HG03575 (cell line): ENCODE measurements around the gene HTATIP2.
"Not testable (repeated sequence)": the region's sequence is repeated elsewhere in the genome, so short reads cannot be mapped to it uniquely, and the experiment has no call there.

Source experiments
- ATAC-seq: cut with Tn5 transposase; IDR thresholded peaks from one replicate; pipeline ENCODE4 v1.9.1; 2021; ENCODE audit not compliant: unreplicated experiment, insufficient number of reproducible peaks, low FRiP score; ENCODE audit errors: extremely low read depth

The HTATIP2 gene

DNA sequence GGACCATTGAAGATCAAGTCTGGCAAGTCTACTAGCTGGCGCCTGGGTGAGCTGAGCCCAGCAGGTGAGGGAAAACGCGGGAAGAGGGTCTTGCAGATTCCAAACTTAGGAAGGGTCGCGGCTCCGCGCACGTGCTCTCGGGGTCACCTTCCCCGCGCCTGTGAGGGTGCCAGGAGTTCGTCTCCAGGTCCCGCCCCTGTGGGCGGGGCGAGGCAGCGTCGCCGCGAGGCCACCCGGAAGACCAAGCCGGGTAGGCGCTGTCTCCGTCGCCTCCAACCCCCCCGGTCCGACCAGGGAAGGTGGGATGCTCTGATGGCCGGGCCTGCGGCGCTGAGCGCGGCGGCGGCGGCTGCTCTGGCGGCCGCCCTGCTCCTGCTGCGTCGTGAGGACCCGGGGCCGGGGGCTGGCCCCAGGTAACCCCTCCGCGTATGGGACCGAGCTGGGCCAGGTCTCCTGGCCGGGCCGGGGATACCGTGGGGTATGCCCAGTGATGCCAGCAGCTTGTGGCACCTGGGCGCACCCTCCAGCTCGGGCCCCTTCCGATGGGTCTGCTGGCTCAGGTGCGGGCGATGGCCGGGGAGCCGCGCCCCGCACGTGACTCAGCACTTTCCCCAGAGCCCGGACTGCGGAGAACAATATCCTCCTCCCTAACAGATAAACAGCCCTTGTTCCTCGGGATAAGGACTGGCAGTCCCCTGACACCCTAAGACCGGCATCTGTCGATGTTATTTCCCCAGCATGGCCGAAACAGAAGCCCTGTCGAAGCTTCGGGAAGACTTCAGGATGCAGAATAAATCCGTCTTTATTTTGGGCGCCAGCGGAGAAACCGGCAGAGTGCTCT is at the start of gene HTATIP2:
TSS of gene HTATIP2 (plus strand) at position 215 of the 841 bp plus-strand sequence. CDS start at position 739, 524 bp downstream.
- ATAC-seq = no peak

DNA sequence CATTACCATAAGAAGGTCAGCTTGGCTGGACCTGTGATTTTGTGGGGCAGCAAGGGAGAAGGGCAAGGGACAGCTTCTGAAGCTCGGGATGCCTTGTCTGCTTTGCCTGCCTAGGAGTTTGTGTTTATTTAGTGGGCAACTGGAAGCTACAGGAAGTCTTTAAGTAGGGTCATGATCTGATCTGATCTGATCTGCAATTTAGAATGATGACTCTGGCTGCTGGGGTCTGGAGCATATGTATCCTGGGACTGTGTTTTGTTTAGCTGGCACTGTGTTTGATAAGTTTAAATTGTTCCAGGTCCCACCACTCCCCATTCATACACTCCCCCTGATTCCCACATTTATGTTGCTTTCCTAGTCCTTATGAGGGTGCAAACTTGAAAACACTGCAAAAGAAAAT is 47.7 kb upstream of the HTATIP2 start:
- ATAC-seq = no peak

DNA sequence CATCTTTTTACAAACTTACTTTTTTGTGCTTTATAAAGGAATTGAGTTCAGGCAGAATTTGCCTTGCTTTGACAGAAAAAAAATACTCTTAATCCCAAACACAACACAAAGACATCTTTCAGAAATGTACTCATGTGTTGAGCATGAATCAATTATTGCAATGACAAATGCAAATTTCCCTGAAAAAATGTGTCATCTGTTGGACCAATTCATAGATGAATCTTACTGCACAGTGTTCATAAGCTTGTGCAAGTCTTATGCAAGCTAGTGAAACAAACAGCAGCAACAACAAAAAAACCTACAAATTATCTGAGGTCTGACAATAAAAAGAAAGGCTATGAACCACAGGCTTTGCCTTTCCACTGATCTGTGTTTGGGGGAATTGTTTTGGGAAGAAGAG is 42.3 kb upstream of the HTATIP2 start:
- no peak for ATAC-seq

DNA sequence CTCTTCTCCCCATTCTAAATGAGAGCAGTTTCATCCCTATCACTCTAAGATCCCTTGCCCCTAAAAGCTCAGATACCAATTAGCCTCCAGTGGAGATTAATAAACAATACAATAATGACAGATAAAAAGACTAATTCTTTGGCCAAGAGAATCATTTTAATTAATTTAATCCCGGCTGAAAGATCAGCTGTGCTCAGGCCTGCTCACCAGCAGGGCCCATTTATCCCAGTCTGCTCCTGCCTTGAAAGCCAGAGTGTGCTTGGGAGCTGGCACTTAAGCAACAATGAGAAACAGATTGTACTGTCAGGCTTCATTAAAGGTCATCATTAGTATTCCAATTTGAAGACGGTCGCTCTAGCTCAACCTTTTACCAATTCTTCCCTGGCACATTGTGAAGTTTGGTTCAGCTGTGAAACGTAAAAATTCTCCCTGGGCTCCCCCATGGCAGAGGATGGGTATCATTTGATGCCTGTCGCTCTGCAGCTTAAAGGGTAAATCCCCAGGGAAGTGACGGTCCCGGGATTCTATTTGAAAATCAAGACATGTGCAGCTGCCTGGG is 36.1 kb upstream of the HTATIP2 start:
- ATAC-seq = no peak

DNA sequence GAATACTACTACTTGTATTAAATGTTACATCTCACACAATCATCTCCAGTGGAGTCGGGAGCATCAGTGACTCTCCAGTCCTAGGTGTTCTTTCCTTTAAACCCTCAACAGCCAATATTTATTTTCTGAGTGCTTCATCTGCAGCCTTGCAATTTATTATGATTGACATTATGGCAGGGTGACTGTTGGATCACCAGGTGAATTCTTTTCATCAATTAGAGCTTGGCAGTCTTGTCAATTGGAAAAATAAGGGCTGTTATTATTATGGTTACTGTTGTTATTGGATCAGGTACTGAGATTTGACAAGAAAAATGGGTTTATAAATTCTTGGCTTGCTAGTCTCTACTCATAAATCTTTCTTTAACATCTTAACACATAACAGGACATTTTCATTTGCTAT is 27.5 kb upstream of the HTATIP2 start:
- ATAC-seq = no peak

DNA sequence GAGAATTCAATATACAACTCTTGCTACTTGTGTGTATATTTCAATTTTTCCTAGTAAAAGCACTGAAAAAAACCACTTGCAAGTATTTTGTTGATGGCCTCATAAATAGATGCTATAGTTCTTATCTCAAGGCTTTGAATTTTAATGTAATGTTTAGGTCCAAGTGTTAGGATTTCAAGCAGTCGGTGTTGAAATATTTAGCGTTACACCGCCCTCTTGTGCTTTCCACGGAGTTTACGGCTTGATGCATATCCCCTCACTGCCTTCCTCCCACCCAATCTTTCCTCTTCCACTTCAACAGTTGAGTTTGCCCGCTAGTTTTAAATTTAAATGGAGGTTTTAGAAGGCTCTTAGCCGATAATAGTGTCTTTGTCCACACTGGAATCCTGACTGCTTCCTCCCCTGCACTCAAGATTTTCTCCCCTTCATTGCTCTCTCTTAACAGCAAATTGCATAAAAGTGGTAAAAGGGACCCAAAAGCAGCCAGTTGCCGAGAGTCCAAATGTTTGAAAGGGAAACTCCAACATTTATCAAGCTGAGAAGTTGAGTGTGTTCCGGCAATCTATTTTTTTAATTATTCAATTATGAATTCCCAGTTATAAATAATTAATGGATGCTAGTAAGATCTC is 25.9 kb upstream of the HTATIP2 start:
- no peak for ATAC-seq

DNA sequence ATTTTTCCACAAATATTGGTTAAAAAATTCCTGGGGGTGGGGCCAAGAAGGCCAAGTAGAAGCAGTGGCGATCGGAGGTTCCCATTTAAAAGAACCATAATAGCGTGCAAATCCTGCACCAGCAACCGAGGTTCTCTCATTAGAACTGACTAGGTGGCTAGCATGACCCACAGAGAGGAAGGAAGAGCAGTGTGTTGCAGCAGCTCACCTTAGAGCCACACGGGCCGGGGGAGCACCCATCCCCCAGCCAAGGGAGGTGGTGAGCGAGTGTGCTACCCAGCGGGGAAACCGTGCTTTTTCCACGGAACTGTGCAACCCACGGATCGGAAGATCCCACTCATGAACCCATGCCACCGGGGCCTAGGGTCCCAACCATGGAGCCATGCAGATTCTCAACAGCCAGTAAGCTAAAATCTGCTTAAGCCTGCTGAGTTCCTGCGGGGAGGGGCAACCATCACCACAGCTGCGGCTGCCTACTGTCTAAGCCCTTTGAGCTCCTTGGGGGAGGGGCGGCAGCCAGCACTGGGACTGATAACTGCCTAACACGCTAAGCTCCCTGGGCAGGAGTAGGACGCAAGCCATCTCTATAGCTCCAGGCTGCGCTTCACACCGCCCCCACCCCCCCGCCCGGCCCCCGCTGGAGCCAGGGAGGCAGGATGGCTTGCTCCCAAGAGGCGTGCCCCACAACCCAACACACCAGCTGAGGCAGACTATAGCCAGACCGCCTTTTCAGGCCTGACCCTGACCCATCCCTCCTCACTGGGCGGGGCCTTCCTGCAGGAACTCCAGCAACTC is 21.0 kb upstream of the HTATIP2 start:
- ATAC-seq = no peak

DNA sequence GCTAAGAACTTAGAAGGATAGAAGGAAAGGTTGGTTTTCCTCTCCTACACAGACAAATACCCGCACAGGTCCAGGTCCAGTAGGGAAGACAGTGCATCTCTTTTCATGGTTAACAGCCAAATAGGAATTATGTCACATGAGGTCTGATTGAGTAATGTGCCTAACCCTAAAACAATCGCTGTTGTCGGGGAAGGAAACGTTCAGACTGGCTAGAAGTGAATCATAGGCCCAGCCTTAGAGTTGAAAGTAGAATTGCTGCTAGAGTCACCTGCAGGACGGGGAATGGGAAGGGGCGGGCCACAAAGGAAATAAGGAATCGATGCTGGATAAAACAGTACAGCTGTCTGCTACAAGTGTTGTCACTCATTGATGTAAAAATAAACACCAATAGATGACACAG is 12.4 kb upstream of the HTATIP2 start:
- ATAC-seq = no peak

DNA sequence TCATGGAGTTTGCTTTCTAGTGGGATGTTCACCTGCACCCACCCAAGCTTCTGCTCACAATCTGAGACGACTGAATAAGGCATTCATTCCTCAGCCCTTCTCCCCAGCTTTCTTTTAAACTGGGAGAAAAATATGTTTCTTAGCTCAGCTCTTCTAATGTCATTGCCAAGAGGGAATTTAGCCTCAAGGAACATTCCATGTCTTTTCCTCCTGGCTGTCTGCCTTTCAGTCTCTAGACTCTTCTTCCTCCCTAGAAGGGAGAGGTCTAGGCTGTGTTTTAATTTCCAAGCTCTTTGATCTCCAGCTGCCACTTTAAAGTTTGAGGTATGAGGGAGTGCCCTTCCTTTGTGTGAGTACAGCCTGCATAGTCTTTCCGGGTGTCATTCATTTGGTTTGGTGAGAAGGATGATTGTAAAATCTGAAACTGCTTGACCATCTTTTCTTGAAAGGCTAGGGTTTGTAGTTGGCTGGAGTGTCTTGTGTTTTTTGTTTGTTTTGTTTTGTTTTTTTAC is 11.7 kb upstream of the HTATIP2 start:
- ATAC-seq = no peak

DNA sequence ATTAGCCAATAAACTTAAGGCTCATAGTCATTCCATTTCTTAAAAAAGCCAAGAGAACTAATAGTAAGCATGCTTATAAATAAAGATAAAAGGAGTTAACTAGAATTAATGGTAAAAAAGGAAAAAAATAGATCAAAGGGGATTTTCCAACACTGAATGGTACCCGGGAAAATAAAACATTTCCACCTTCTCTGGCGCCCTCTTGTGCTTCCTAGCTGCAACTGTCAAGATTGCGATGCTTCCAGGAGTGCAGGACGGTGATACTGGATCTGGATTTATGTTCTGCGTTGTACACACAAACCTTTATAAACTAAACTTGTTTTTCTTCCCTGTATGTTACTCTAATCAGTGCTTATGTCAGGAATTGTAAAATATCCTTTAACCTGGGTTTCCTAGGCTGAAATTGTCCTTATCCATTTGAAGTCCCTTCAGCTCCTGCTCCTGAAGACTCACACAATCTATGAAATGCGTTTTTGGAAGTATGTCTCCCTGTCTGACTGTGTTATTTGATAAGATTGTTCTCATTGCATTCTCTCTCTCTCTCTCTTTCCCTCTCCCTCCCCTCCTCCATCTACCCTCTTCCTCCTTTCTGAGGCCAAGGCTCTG is 9.6 kb upstream of the HTATIP2 start:
- no peak for ATAC-seq

DNA sequence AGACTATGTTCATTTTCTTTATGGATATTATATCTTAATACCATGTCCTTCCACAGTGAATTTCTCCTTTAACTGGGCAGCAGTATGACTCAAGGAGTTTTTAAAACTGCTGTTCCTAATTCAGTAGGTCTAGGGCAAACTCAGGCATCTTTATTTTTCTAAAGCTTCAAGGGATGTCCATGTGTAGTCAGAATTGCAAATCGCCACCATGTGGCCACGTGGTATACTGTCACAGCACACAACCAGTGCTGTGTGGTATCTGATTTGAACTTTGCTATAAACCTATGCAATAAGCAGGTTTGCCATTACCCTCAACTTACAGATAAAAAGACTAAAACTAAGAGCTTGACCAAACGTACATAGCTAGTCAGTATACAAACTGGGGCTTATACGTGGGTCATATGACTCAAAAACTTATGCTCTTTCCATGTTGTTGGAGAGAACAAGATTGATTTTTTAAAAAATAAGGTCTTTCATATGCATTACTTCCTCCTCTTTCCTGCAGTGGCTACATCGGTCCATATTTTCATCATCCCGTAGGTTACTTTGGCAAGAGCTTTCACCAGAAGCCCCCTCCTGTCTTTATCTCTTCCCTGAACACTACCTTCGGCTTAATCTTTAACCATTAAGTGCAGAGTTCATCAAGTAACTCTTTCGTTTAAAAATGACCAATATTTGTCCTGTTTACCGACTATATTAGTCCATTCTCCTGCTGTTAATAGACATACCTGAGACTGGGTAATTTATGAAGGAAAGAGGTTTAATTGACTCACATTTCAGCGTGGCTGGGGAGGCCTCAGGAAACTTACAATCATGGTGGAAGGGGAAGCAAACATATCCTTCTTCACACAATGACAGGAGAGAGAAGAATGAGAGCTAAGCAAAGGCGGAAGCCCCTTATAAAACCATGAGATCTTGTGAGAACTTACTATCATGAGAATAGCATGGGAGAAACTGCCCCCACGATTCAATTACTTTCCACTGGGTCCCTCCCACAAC is 8.0 kb upstream of the HTATIP2 start:
- ATAC-seq = no peak

DNA sequence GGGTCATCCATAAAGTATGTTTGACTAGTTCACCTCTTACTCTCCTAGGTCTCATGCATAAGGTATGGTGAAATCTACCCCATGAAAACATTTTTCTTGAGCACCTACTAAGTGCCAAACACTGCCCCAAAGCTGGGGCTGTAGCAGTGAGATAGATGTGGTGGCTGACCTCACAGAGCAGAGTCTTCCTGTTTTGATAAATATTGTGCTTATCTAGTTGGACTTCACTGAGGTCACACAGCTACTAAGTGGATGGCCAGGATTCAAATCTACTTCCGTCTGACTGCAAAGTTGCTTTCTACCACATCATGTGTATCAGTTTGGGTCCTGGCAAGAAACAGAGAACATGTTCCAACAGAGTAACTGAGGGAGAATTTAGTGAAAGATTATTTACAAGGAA is 6.4 kb upstream of the HTATIP2 start:
- no peak for ATAC-seq

DNA sequence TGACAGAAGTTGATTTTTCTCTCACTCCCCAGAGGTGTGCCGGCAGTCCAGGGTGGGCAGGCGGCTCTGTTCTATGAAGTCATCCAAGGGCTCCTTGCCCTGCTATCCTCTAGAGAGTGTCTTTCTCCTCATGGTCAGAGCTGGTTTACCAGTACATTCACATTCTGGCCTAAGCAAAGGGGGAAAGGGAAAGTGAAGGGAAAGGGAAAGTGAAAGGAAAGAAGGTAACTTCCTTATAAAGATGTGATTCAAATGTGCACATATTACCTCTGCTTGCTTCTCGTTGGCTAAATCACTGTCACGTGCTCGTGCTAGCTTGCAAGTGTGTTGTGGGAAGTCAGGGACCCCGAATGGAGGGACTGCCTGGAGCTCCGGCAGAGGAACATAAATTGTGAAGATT is 2.9 kb upstream of the HTATIP2 start:
- no peak for ATAC-seq

DNA sequence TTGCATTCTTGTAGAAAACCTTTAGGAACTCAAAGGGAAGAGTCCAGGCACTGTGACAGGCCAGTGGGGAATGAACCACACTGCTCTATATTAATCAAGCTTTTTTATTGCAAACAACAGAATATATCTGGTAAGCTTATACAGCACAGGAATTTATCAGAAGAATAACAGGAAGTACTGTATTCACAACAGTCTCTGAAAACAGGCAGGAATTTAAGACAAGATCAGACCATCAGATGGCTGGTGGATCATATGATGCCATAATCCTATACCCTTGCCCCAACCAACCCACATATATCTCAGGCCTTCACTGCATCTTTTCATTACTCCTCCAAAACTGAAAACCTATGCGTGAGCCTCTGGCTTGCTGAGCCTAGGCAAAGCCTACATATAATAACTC is 1.0 kb upstream of the HTATIP2 start:
- ATAC-seq = no peak

DNA sequence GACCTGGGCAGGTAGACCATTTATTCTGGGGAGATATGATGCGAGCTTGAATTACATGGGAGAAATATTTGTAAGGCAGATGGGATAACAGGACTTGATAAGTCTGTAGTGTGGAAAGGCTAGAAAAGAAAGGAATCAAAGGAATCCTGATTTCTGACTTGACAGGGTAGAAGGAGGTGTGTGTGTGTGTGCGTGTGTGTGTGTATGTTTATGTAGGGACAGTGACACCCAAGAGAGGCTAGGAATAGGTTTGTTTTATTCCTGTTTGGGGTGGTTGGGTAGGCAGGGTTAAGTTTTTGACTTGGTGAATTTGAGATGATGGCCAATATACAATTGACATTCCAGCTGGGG is 390 bp upstream of the HTATIP2 start:
- no peak for ATAC-seq

DNA sequence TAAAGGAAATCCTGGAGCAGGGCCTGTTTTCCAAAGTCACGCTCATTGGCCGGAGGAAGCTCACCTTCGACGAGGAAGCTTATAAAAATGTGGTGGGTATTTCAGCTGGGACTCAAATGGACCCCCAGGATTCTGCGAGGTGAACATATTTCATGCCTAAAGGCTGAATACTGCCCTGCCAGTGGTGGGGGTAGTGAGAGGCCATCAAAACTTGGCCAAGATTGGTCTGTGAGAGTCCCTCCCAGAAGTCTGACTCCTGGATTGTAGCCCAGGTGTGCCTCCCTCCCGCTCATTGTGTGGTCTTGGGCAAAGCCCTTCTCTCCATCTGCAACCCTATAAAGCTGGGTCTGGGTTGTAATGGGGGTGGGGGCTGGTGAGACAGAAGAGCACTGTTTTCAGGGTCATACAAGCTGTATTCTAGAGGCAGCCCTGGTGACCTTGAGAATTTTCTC is 853 bp downstream of the HTATIP2 start:
- ATAC-seq = no peak

DNA sequence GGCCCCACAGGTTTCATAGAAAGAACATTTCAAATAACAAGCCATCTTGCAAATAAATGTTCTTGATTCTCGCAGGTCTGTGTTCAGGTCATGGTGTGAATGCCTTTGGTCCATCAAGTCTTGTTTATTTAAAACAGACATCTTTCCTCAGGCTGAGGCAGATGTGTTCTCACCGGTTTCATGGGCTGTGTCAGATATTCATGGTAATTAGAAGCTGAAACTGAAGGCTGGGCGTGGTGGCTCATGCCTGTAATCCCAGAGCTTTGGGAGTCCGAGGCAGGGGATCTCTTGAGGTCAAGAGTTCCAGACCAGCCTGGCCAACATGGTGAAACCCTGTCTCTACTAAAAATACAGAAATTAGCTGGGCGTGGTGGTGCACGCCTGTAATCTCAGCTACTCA is 2.0 kb downstream of the HTATIP2 start:
- not testable (repeated sequence) for ATAC-seq
